PC-3 (cell line): ENCODE results near the gene DUSP21. TPM values are rescaled to one million over a fixed set of nuclear protein-coding genes. Genes with fewer than 3 reads are reported as not detected.
"Not testable (repeated sequence)": the region's sequence is repeated elsewhere in the genome, so short reads cannot be mapped to it uniquely, and the experiment has no call there.

Experiments
- ATAC-seq: fragments of 200-7000 bp; cut with Tn5 transposase; 2 replicates; pipeline ENCODE4 v1.9.1; 2020; ENCODE audit warnings: mild to moderate bottlenecking, moderate library complexity
- BruUV-seq: library from RNA; stranded (reverse); fragments of 400-500 nt; replicated peaks from 2 replicates; lab custom pipeline; 2021; lab: Mats Ljungman, UMichigan
- CTCF ChIA-PET: fragments of 300-600 bp; sonication (Branson Sonifier 250); formaldehyde crosslinking; loops from one replicate; lab custom pipeline; 2022; ENCODE audit warnings: antibody characterized with exemption; lab: Charles Lee
- POLR2A ChIA-PET: fragments of 300-600 bp; sonication (Branson Sonifier 250); formaldehyde crosslinking; loops from one replicate; lab custom pipeline; 2022; ENCODE audit warnings: antibody characterized with exemption; ENCODE audit not compliant: unreplicated experiment; lab: Charles Lee
- DNase-seq: peaks from one replicate; pipeline ENCODE4 v3.0.0-alpha.2; 2015
- H2AFZ ChIP-seq: fragments of 300-600 bp; sonication (generic); 2 replicates; pipeline ENCODE4 v1.6.0; 2016; ENCODE audit warnings: antibody characterized with exemption, low read length
- H3F3A ChIP-seq: fragments of 300-600 bp; sonication (generic); one replicate; pipeline ENCODE4 v1.6.0; 2017; ENCODE audit warnings: antibody characterized with exemption, low read length, control low read depth, mild to moderate bottlenecking; ENCODE audit not compliant: unreplicated experiment
- H3K27ac ChIP-seq: fragments of 300-600 bp; sonication (generic); 2 replicates; pipeline ENCODE4 v1.5.1; 2016; ENCODE audit warnings: mild to moderate bottlenecking, low read length
- H3K27me3 ChIP-seq: fragments of 300-600 bp; sonication (generic); 2 replicates; pipeline ENCODE4 v1.6.1; 2016; ENCODE audit warnings: low read length, mixed read lengths
- H3K36me3 ChIP-seq: fragments of 300-600 bp; sonication (generic); 2 replicates; pipeline ENCODE4 v1.6.1; 2016; ENCODE audit warnings: low read depth, mixed run types, low read length, mixed read lengths
- H3K4me1 ChIP-seq: fragments of 300-600 bp; sonication (generic); 2 replicates; pipeline ENCODE4 v1.5.1; 2016; ENCODE audit warnings: low read length; ENCODE audit not compliant: insufficient read depth
- H3K4me2 ChIP-seq: fragments of 300-600 bp; sonication (generic); 2 replicates; pipeline ENCODE4 v1.6.0; 2016; ENCODE audit warnings: low read length
- H3K4me3 ChIP-seq: fragments of 300-600 bp; sonication (generic); 2 replicates; pipeline ENCODE4 v1.5.1; 2016; ENCODE audit warnings: mild to moderate bottlenecking, low read length, mixed read lengths
- H3K79me2 ChIP-seq: fragments of 300-600 bp; sonication (generic); 2 replicates; pipeline ENCODE4 v1.6.1; 2017; ENCODE audit warnings: low read length, mixed read lengths
- H3K9ac ChIP-seq: fragments of 300-600 bp; sonication (generic); 2 replicates; pipeline ENCODE4 v1.6.0; 2016; ENCODE audit warnings: mild to moderate bottlenecking, low read length
- H3K9me2 ChIP-seq: fragments of 300-600 bp; sonication (generic); replicated peaks from 2 replicates; pipeline ENCODE4 v1.6.1; 2016; ENCODE audit warnings: mixed run types, low read length, mixed read lengths
- H3K9me3 ChIP-seq: fragments of 300-600 bp; sonication (generic); 2 replicates; pipeline ENCODE4 v1.6.1; 2016; ENCODE audit warnings: low read length, mixed read lengths
- H4K20me1 ChIP-seq: fragments of 300-600 bp; sonication (generic); 2 replicates; pipeline ENCODE4 v1.6.1; 2016; ENCODE audit warnings: low read length, mixed read lengths
- EZH2 ChIP-seq: fragments of 300-600 bp; sonication (generic); IDR thresholded peaks from one replicate; pipeline ENCODE4 v1.6.1; 2017; ENCODE audit warnings: antibody characterized with exemption, mild to moderate bottlenecking, low read length; ENCODE audit not compliant: unreplicated experiment
- EZH2phosphoT487 ChIP-seq: fragments of 300-600 bp; sonication (generic); IDR thresholded peaks from 2 replicates; pipeline ENCODE4 v1.6.1; 2018; ENCODE audit warnings: mild to moderate bottlenecking, antibody characterized with exemption, low read length, borderline replicate concordance
- intact Hi-C: fragments of 100-400 bp; cut with micrococcal nuclease; formaldehyde crosslinking; loops from 2 replicates; pipeline ENCODE4 v1.9.0; 2023
- total RNA-seq: library from RNA; depleted of rRNA; stranded (reverse); fragments of >200 nt; gene quantifications from 2 replicates; pipeline ENCODE4 v1.2.3, GENCODE V29; 2014
- TF ChIP-seq, protein P1 (sequence below): fragments of 300-600 bp; sonication (generic); conservative IDR thresholded peaks from 2 replicates; pipeline ENCODE4 v1.5.1; 2017; ENCODE audit warnings: antibody characterized with exemption, low read depth, mild to moderate bottlenecking, low read length

The DUSP21 gene
- total RNA-seq, 1 experiment from 2014 or later, result not detected

- no peaks in the 10 kb centered on the region for H3K9me3 ChIP-seq
- H3K4me3 ChIP-seq, result no peak overlapping the region
- no peaks in the 10 kb centered on the region for H3K36me3 ChIP-seq
- H3K79me2 ChIP-seq, result no peaks in the 10 kb centered on the region
- TF ChIP-seq, protein P1, sequence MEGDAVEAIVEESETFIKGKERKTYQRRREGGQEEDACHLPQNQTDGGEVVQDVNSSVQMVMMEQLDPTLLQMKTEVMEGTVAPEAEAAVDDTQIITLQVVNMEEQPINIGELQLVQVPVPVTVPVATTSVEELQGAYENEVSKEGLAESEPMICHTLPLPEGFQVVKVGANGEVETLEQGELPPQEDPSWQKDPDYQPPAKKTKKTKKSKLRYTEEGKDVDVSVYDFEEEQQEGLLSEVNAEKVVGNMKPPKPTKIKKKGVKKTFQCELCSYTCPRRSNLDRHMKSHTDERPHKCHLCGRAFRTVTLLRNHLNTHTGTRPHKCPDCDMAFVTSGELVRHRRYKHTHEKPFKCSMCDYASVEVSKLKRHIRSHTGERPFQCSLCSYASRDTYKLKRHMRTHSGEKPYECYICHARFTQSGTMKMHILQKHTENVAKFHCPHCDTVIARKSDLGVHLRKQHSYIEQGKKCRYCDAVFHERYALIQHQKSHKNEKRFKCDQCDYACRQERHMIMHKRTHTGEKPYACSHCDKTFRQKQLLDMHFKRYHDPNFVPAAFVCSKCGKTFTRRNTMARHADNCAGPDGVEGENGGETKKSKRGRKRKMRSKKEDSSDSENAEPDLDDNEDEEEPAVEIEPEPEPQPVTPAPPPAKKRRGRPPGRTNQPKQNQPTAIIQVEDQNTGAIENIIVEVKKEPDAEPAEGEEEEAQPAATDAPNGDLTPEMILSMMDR, result no peak
- H4K20me1 ChIP-seq, result no peaks in the 10 kb centered on the region
- CTCF ChIA-PET, result no interaction called here
- DNase-seq, result no peak
- H3K27me3 ChIP-seq, result no peaks in the 10 kb centered on the region
- intact Hi-C loops, result loop anchor here (10.0 kb wide), 1 partner anchor 138 kb away; no protein-coding TSS in a partner anchor
- no peaks in the 10 kb centered on the region for H3K9me2 ChIP-seq
- ATAC-seq, result no peak
- H2AFZ ChIP-seq, result no peak overlapping the region
- H3K4me1 ChIP-seq, result peaks cover 4% of the 10 kb centered on the region
- no peaks in the 10 kb centered on the region for H3F3A ChIP-seq
- POLR2A ChIA-PET, result no interaction called here
- BruUV-seq, result no TSS peak
- no peak overlapping the region for H3K27ac ChIP-seq
- H3K4me2 ChIP-seq, result no peak overlapping the region
- no peak overlapping the region for H3K9ac ChIP-seq
Observed at GRCh38 chrX:44822601-44823000, 21.2 kb upstream of the DUSP21 start.

DNA sequence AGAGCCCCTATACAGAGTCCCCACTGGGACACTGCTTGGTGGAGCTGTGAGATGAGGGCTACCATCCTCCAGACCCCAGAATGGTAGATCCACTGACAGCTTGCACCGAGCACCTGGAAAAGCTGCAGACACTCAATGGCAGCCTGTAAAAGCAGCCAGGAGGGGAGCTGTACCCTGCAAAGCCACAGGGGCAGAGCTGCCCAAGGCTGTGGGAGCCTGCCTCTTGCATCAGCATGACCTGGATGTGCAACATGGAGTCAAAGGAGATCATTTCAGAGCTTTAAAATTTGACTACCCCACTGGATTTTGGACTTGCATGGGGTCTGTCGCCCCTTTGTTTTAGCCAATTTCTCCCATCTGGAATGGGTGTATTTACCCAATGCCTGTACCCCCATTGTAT is 20.6 kb upstream of the DUSP21 start:
- H3K36me3 ChIP-seq, CTCF ChIA-PET, H3F3A ChIP-seq, H3K27me3 ChIP-seq, POLR2A ChIA-PET, H3K9me3 ChIP-seq, H3K9ac ChIP-seq, H3K4me1 ChIP-seq, H3K4me3 ChIP-seq, ATAC-seq, H3K79me2 ChIP-seq, DNase-seq, H2AFZ ChIP-seq, H3K4me2 ChIP-seq, BruUV-seq, H4K20me1 ChIP-seq, H3K27ac ChIP-seq, H3K9me2 ChIP-seq: not testable (repeated sequence)
- intact Hi-C loops, result loop anchor here (10.0 kb wide), 1 partner anchor 138 kb away; no protein-coding TSS in a partner anchor

GRCh38 chrX:44828008-44828605 is 15.7 kb upstream of the DUSP21 start:
- peak overlapping the region; percentile 53 for H3K27ac ChIP-seq
- intact Hi-C loops, result loop anchor here (1.0 to 10.0 kb wide), 2 partner anchors 42 to 143 kb away; no protein-coding TSS in a partner anchor
- H3K79me2 ChIP-seq, result no peaks in the 10 kb centered on the region
- no TSS peak for BruUV-seq
- POLR2A ChIA-PET, result interaction anchor here (0.6 kb wide), 1 partner anchor 15 kb away, joined by 3 read pairs; no protein-coding TSS in a partner anchor
- no peak overlapping the region; the same call in 1 of the 2 replicates for H2AFZ ChIP-seq
- no peaks in the 10 kb centered on the region for H3K36me3 ChIP-seq
- no peaks in the 10 kb centered on the region for H3F3A ChIP-seq
- 0 out of 2 replicates have a peak overlapping the region, but pooled peaks have one; percentile 4 for H3K9ac ChIP-seq
- peak overlapping the region; percentile 73 for H3K4me2 ChIP-seq
- no peaks in the 10 kb centered on the region for H3K9me3 ChIP-seq
- no peaks in the 10 kb centered on the region for H4K20me1 ChIP-seq
- H3K27me3 ChIP-seq, result no peaks in the 10 kb centered on the region
- no peak overlapping the region for H3K4me3 ChIP-seq
- peaks cover 12% of the 10 kb centered on the region for H3K4me1 ChIP-seq
- TF ChIP-seq EZH2 (no peak), EZH2phosphoT487 (no peak)
- TF ChIP-seq, protein P1, result no peak
- H3K9me2 ChIP-seq, result no peaks in the 10 kb centered on the region
- CTCF ChIA-PET, result no interaction called here
- DNase-seq (peak; percentile 94), ATAC-seq (peak; percentile 99)
